HepG2 (cell line): ENCODE data around the gene ARAP3.

ENCODE experiments used
- ASH2L ChIP-seq: fragments of 300-600, 200-600 bp; sonication (generic); IDR thresholded peaks from 2 replicates; pipeline ENCODE4 v1.7.0; 2017; ENCODE audit warnings: low read depth, mild to moderate bottlenecking, moderate library complexity, mixed read lengths, low read length; ENCODE audit not compliant: insufficient read length
- CTCF ChIP-seq: sonication (generic); formaldehyde crosslinking; IDR thresholded peaks from 2 replicates; pipeline ENCODE4 v1.5.0; 2020; ENCODE audit warnings: mild to moderate bottlenecking, missing genetic modification reagents, moderate library complexity
- SUZ12 ChIP-seq: fragments of 150-350 bp; IDR thresholded peaks from 2 replicates; pipeline ENCODE4 v1.6.1; 2014; ENCODE audit warnings: low read depth, low read length
- TAF1 ChIP-seq: sonication (generic); formaldehyde crosslinking; IDR thresholded peaks from 2 replicates; pipeline ENCODE4 v1.4.0; 2020; ENCODE audit warnings: missing genetic modification reagents
- ZNF205 ChIP-seq: IDR thresholded peaks from 2 replicates; pipeline ENCODE4 v1.6.1; 2018; ENCODE audit warnings: missing biosample characterization, missing genetic modification reagents
- ZNF670 ChIP-seq: sonication (generic); formaldehyde crosslinking; IDR thresholded peaks from 2 replicates; pipeline ENCODE4 v1.8.0; 2022; ENCODE audit warnings: mild to moderate bottlenecking, missing genetic modification reagents, borderline replicate concordance

- TF ChIP-seq ZNF205 (CRISPR knock-in tag) (no peak), ZNF670 (CRISPR knock-in tag) (no peak), TAF1 (CRISPR knock-in tag) (no peak), ASH2L (no peak), CTCF (CRISPR knock-in tag) (no peak), SUZ12 (no peak)
These were observed 40.2 kb upstream of the ARAP3 start for GRCh38 chr5:141722266-141722665.
